GM23248 (cell line): Measurements from ENCODE around the gene YJEFN3.

Experiments used
- EZH2 ChIP-seq: fragments of 200-600 bp; sonication (generic); IDR thresholded peaks from 2 replicates; pipeline ENCODE4 v1.6.1; 2018; ENCODE audit warnings: antibody characterized with exemption, mild to moderate bottlenecking; ENCODE audit not compliant: insufficient read depth, poor library complexity, severe bottlenecking
- EZH2phosphoT487 ChIP-seq: fragments of 200-600 bp; sonication (generic); IDR thresholded peaks from 2 replicates; pipeline ENCODE4 v1.6.1; 2018; ENCODE audit warnings: antibody characterized with exemption, moderate library complexity, mild to moderate bottlenecking, low read depth; ENCODE audit not compliant: insufficient read depth

GRCh38 chr19:19514881-19515641, 13.7 kb upstream of the YJEFN3 start, which contains the start of gene TSSK6:
- TF ChIP-seq EZH2phosphoT487 = no peak
- no peak for TF ChIP-seq EZH2
